Astrocyte (in vitro differentiated cells and primary cell): ENCODE results near the gene NTN4.

Source experiments
- CTCF ChIP-seq: IDR thresholded peaks from 2 replicates; pipeline ENCODE4 v1.5.1; 2011; ENCODE audit warnings: low read depth, mild to moderate bottlenecking, inconsistent platforms, low read length, moderate library complexity; ENCODE audit not compliant: insufficient read depth
- EZH2 ChIP-seq: IDR thresholded peaks from 2 replicates; pipeline ENCODE4 v1.6.1; 2012; ENCODE audit warnings: mild to moderate bottlenecking, low read length, inconsistent platforms; ENCODE audit not compliant: insufficient read depth

GRCh38 chr12:95623554-95624170 lies 166.9 kb downstream of the NTN4 start:
- TF ChIP-seq CTCF (peak; percentile 57), EZH2 (no peak)
